H1 (cell line): Measurements from ENCODE around the gene STXBP6. TPM values are rescaled to one million over a fixed set of nuclear protein-coding genes. Genes with fewer than 3 reads are reported as not detected.

Experiments
- CTCF ChIA-PET: fragments of 300-600 bp; sonication (Branson Sonifier 250); formaldehyde crosslinking; loops from one replicate; lab custom pipeline; 2021; ENCODE audit not compliant: partially characterized antibody; lab: Charles Lee
- POLR2A ChIA-PET: fragments of 300-600 bp; sonication (Branson Sonifier 250); formaldehyde crosslinking; loops from one replicate; lab custom pipeline; 2021; ENCODE audit warnings: inconsistent platforms; ENCODE audit not compliant: partially characterized antibody; lab: Charles Lee
- DNase-seq, 2 experiments: peaks; one replicate each; pipeline versions ENCODE4 v3.0.0 to v3.0.0-alpha.2; 2010 to 2022; ENCODE audit warnings: low spot score in 2 of 2, low read depth in 1 of 2, mixed read lengths in 1 of 2
- FAIRE-seq: peaks from 2 replicates; lab custom pipeline; 2011; peaks lifted over from hg19 to GRCh38; lab: Jason Lieb, UNC
- H2AFZ ChIP-seq: 2 replicates; pipeline ENCODE4 v1.8.1; 2012; ENCODE audit warnings: low read length, inconsistent platforms
- H2AK5ac ChIP-seq: 2 replicates; pipeline ENCODE4 v1.6.1; 2013; ENCODE audit warnings: low read depth, low read length
- H2BK120ac ChIP-seq: replicated peaks from 2 replicates; pipeline ENCODE3; 2013; ENCODE audit warnings: low read depth, low read length, inconsistent platforms
- H2BK12ac ChIP-seq: 2 replicates; pipeline ENCODE4 v1.6.1; 2013; ENCODE audit warnings: low read depth, low read length
- H2BK15ac ChIP-seq: 2 replicates; pipeline ENCODE4 v1.6.1; 2013; ENCODE audit warnings: low read length
- H2BK20ac ChIP-seq: 2 replicates; pipeline ENCODE4 v1.6.1; 2013; ENCODE audit warnings: low read length
- H2BK5ac ChIP-seq: 2 replicates; pipeline ENCODE4 v1.6.1; 2013; ENCODE audit warnings: low read depth, low read length
- H3K14ac ChIP-seq: 2 replicates; pipeline ENCODE4 v1.6.1; 2013; ENCODE audit warnings: inconsistent platforms; ENCODE audit not compliant: insufficient read length
- H3K18ac ChIP-seq: 2 replicates; pipeline ENCODE4 v1.6.1; 2013; ENCODE audit warnings: low read length; ENCODE audit errors: extremely low read depth
- H3K23ac ChIP-seq: 2 replicates; pipeline ENCODE4 v1.6.1; 2013; ENCODE audit warnings: inconsistent platforms; ENCODE audit not compliant: insufficient read length
- H3K23me2 ChIP-seq: 2 replicates; pipeline ENCODE4 v1.6.1; 2013; ENCODE audit warnings: low read depth, low read length
- H3K27ac ChIP-seq: 2 replicates; pipeline ENCODE4 v1.6.1; 2011; ENCODE audit warnings: low read depth, low read length, inconsistent platforms
- H3K27me3 ChIP-seq, 4 experiments: replicated peaks in 1 of 4; 1 replicate in 1 of 4; 2 replicates in 3 of 4; pipeline versions ENCODE4 v1.6.1 to v1.8.1; 2011 to 2013; ENCODE audit warnings: low read length in 3 of 4, mild to moderate bottlenecking in 3 of 4, inconsistent platforms in 2 of 4, mixed read lengths in 2 of 4, moderate library complexity in 1 of 4; ENCODE audit not compliant: control insufficient read depth in 3 of 4, insufficient read depth in 3 of 4; ENCODE audit errors: extremely low read depth in 1 of 4
- H3K36me3 ChIP-seq, 4 experiments: 2 replicates each; pipeline versions ENCODE4 v1.6.1 to v1.8.1; 2011 to 2013; ENCODE audit warnings: mild to moderate bottlenecking in 4 of 4, low read length in 3 of 4, moderate library complexity in 2 of 4, control low read depth in 1 of 4, inconsistent platforms in 1 of 4; ENCODE audit not compliant: insufficient read depth in 4 of 4, control insufficient read depth in 2 of 4
- H3K4ac ChIP-seq: replicated peaks from 2 replicates; pipeline ENCODE3; 2013; ENCODE audit warnings: low read length, low read depth, mixed read lengths, inconsistent platforms; ENCODE audit not compliant: insufficient read length
- H3K4me1 ChIP-seq, 4 experiments: replicated peaks in 1 of 4; 1 replicate in 1 of 4; 2 replicates in 3 of 4; pipeline versions ENCODE4 v1.6.1 to v1.8.1; 2011 to 2013; ENCODE audit warnings: low read length in 3 of 4, inconsistent platforms in 2 of 4, mixed read lengths in 1 of 4; ENCODE audit not compliant: insufficient read depth in 4 of 4, control insufficient read depth in 3 of 4
- H3K4me2 ChIP-seq, 2 experiments: 2 replicates each; pipeline versions ENCODE4 v1.6.1 to v1.8.1; 2011 to 2013; ENCODE audit warnings: low read depth in 2 of 2, low read length in 2 of 2, control low read depth in 1 of 2, inconsistent platforms in 1 of 2, mild to moderate bottlenecking in 1 of 2; ENCODE audit not compliant: insufficient read depth in 1 of 2
- H3K4me3 ChIP-seq, 4 experiments: fragments of 200-600, 300-600 bp in 1 of 4; sonication (generic), shearing (Covaris generic), sonication (Bioruptor Twin) in 1 of 4; 2 replicates each; pipeline versions ENCODE4 v1.5.1 to v1.8.1; 2011 to 2016; ENCODE audit warnings: low read length in 4 of 4, low read depth in 3 of 4, control low read depth in 2 of 4, inconsistent platforms in 2 of 4, mild to moderate bottlenecking in 2 of 4, mixed read lengths in 1 of 4, moderate library complexity in 1 of 4; ENCODE audit not compliant: insufficient read depth in 2 of 4; ENCODE audit errors: extremely low read depth in 1 of 4
- H3K56ac ChIP-seq: replicated peaks from 2 replicates; pipeline ENCODE3; 2013; ENCODE audit warnings: low read depth, mild to moderate bottlenecking, mixed read lengths, low read length, inconsistent platforms; ENCODE audit not compliant: insufficient read length
- H3K79me1 ChIP-seq: 2 replicates; pipeline ENCODE4 v1.6.1; 2013; ENCODE audit warnings: low read depth, low read length, control low read depth
- H3K79me2 ChIP-seq, 2 experiments: 2 replicates each; pipeline versions ENCODE4 v1.6.1 to v1.8.1; 2012 to 2013; ENCODE audit warnings: low read length in 2 of 2, mild to moderate bottlenecking in 2 of 2, inconsistent platforms in 1 of 2; ENCODE audit not compliant: insufficient read depth in 2 of 2, control insufficient read depth in 1 of 2
- H3K9ac ChIP-seq, 4 experiments: replicated peaks in 1 of 4; 1 replicate in 1 of 4; 2 replicates in 3 of 4; pipeline versions ENCODE4 v1.6.1 to v1.8.1; 2011 to 2013; ENCODE audit warnings: low read depth in 3 of 4, low read length in 3 of 4, control low read depth in 2 of 4, mild to moderate bottlenecking in 2 of 4, moderate library complexity in 2 of 4, inconsistent platforms in 1 of 4; ENCODE audit errors: extremely low read depth in 1 of 4
- H3K9me3 ChIP-seq, 2 experiments: 2 replicates each; pipeline versions ENCODE4 v1.6.1 to v1.8.1; 2012 to 2013; ENCODE audit warnings: mild to moderate bottlenecking in 2 of 2, moderate library complexity in 2 of 2, control low read depth in 1 of 2, inconsistent platforms in 1 of 2, low read depth in 1 of 2, low read length in 1 of 2, mixed read lengths in 1 of 2; ENCODE audit not compliant: insufficient read depth in 2 of 2
- H4K20me1 ChIP-seq, 2 experiments: replicated peaks in 1 of 2; 2 replicates each; pipeline versions ENCODE3 to v1.8.1; 2011 to 2013; ENCODE audit warnings: inconsistent platforms in 2 of 2, low read length in 2 of 2, mild to moderate bottlenecking in 1 of 2; ENCODE audit not compliant: insufficient read depth in 2 of 2, control insufficient read depth in 1 of 2
- H4K5ac ChIP-seq: 2 replicates; pipeline ENCODE4 v1.6.1; 2013; ENCODE audit warnings: low read length, low read depth, mixed read lengths, inconsistent platforms; ENCODE audit not compliant: insufficient read length
- H4K8ac ChIP-seq: 2 replicates; pipeline ENCODE4 v1.8.0; 2013; ENCODE audit warnings: mild to moderate bottlenecking, moderate library complexity, low read length, inconsistent platforms; ENCODE audit not compliant: insufficient read depth; ENCODE audit errors: extremely low read depth
- H4K91ac ChIP-seq: replicated peaks from 2 replicates; pipeline ENCODE3; 2013; ENCODE audit warnings: low read length, mixed read lengths, inconsistent platforms; ENCODE audit not compliant: insufficient read length
- BRCA1 ChIP-seq: IDR thresholded peaks from 2 replicates; pipeline ENCODE4 v1.6.1; 2012; ENCODE audit warnings: low read depth, low read length, improper control_type of control experiment
- CTCF ChIP-seq, 3 experiments: IDR thresholded peaks; 1 replicate in 2 of 3; 2 replicates in 1 of 3; pipeline versions ENCODE4 v1.5.1 to v1.6.1; 2011; ENCODE audit warnings: low read length in 3 of 3, mild to moderate bottlenecking in 3 of 3, inconsistent platforms in 2 of 3, low read depth in 1 of 3, moderate library complexity in 1 of 3; ENCODE audit not compliant: insufficient read depth in 1 of 3; ENCODE audit errors: control extremely low read depth in 1 of 3
- EP300 ChIP-seq, 2 experiments: IDR thresholded peaks; 1 replicate in 1 of 2; 2 replicates in 1 of 2; pipeline ENCODE4 v1.6.1; 2011 to 2012; ENCODE audit warnings: low read depth in 2 of 2, low read length in 2 of 2, mild to moderate bottlenecking in 2 of 2, borderline replicate concordance in 1 of 2, inconsistent platforms in 1 of 2, moderate library complexity in 1 of 2
- JUND ChIP-seq: IDR thresholded peaks from 2 replicates; pipeline ENCODE4 v1.6.1; 2011; ENCODE audit warnings: mild to moderate bottlenecking, improper control_type of control experiment, low read length
- NRF1 ChIP-seq: IDR thresholded peaks from 2 replicates; pipeline ENCODE4 v1.6.1; 2011; ENCODE audit warnings: mild to moderate bottlenecking, low read depth, low read length, improper control_type of control experiment
- SAP30 ChIP-seq: fragments of 300-600 bp; sonication (generic); IDR thresholded peaks from 2 replicates; pipeline ENCODE4 v1.7.1; 2012; ENCODE audit warnings: low read length, moderate library complexity, mild to moderate bottlenecking, inconsistent platforms; ENCODE audit not compliant: insufficient read depth, insufficient replicate concordance
- SRF ChIP-seq: IDR thresholded peaks from 2 replicates; pipeline ENCODE4 v1.6.1; 2011; ENCODE audit warnings: mild to moderate bottlenecking, low read depth, low read length, moderate library complexity
- USF2 ChIP-seq: IDR thresholded peaks from 2 replicates; pipeline ENCODE4 v1.6.1; 2011; ENCODE audit warnings: low read length, improper control_type of control experiment
- WGBS, 2 experiments: shearing (Covaris generic) in 1 of 2; methylation state at CpG; one replicate each; pipeline versions ENCODE4 v1.1.6 to v1.1.7; 2013 to 2015; ENCODE audit warnings: low lambda C conversion rate in 2 of 2, mixed read lengths in 2 of 2, inconsistent platforms in 1 of 2, low coverage in 1 of 2, missing lambda C conversion rate in 1 of 2; ENCODE audit not compliant: insufficient replicate concordance in 2 of 2, insufficient coverage in 1 of 2, insufficient read length in 1 of 2; ENCODE audit errors: extremely low coverage in 1 of 2, missing lambda C conversion rate in 1 of 2; 5-methylcytosine and 5-hydroxymethylcytosine counted together
- polyA plus RNA-seq, 7 experiments: library from polyadenylated mRNA; depleted of rRNA in 3 of 7; stranded (reverse) in 5 of 7; unstranded in 2 of 7; fragments of >200 nt in 5 of 7; fragments of 200-250 nt in 2 of 7; gene quantifications; 1 replicate in 5 of 7; 2 replicates in 1 of 7; 4 replicates in 1 of 7; pipeline versions ENCODE4 v1.2.1 to v1.2.3, GENCODE V29; 2011 to 2013; ENCODE audit warnings: missing spikeins in 2 of 7, mixed read lengths in 2 of 7
- total RNA-seq: library from RNA; stranded (reverse); fragmentation: NEBNext Ultra II Directional; extraction: Animal tissue kit (Norgen Biotek cat#: 25700); gene quantifications from 2 replicates; pipeline ENCODE4 v1.2.1, GENCODE V29; 2021

STXBP6 gene
- total and polyA plus RNA-seq, 2 of the 8 experiments (the other 6 are each of a cell fraction or from before 2014, with no cell fraction given): 9.4 to 18.1 TPM

- no peak for FAIRE-seq
- no peak for TF ChIP-seq NRF1
- TF ChIP-seq SRF: no peak
- no peak for TF ChIP-seq JUND
- TF ChIP-seq CTCF (IDR thresholded peaks at IDR 0.05; ENCODE audit: control extremely low read depth in 1 of 3, insufficient read depth in 1 of 3, low read depth in 1 of 3, low read length in 3 of 3): no peak
- TF ChIP-seq EP300 (IDR thresholded peaks at IDR 0.05; ENCODE audit: borderline replicate concordance in 1 of 2, low read depth in 2 of 2, low read length in 2 of 2): no peak
- no peak for TF ChIP-seq USF2
- no peak for TF ChIP-seq SAP30
- TF ChIP-seq BRCA1: no peak
These were observed 64.9 kb downstream of the STXBP6 start for GRCh38 chr14:24984846-24985589.

More at GRCh38 chr14:24984846-24985589, 64.9 kb downstream of the STXBP6 start:
- Histone ChIP-seq H3K79me2 (0 out of 4 replicates have a peak, but pooled peaks cover 0 to 4% of the 10 kb centered on the region in 2 experiments), H2BK12ac (no peak overlapping the region), H3K27me3 (no peaks in the 10 kb centered on the region), H3K9me3 (no peaks in the 10 kb centered on the region), H3K23ac (no peak overlapping the region), H3K27ac (no peak overlapping the region), H3K56ac (no peak overlapping the region), H2AK5ac (no peak overlapping the region), H2BK120ac (no peak overlapping the region), H3K14ac (no peak overlapping the region), H2BK5ac (no peak overlapping the region), H3K4me3 (no peak overlapping the region), H3K36me3 (no peaks in the 10 kb centered on the region), H3K4me1 (peaks cover 0 to 6% (median 0%) of the 10 kb centered on the region in 4 experiments; a peak in 1 of 7 replicates), H3K18ac (no peak overlapping the region), H2BK15ac (no peak overlapping the region), H3K9ac (no peak overlapping the region), H4K8ac (no peak overlapping the region), H3K79me1 (no peaks in the 10 kb centered on the region), H3K23me2 (no peaks in the 10 kb centered on the region), H4K91ac (no peak overlapping the region), H2AFZ (no peak overlapping the region), H2BK20ac (no peak overlapping the region), H3K4ac (no peak overlapping the region), H3K4me2 (no peak overlapping the region), H4K20me1 (no peaks in the 10 kb centered on the region), H4K5ac (no peak overlapping the region)
- POLR2A ChIA-PET: no interaction called here
- CTCF ChIA-PET: no interaction called here
- DNase-seq: no peak
- WGBS, 2 experiments: 87% methylated on average over 6 of the region's 6 CpGs; no CpG with 5 or more reads in 1 of the 2 experiments
